HUES64 (cell line): ENCODE data around the gene ST6GALNAC2.

ENCODE experiments used
- H3K27ac ChIP-seq: 2 replicates; pipeline ENCODE4 v1.7.0; 2013; ENCODE audit warnings: low read depth, low read length, inconsistent platforms
- H3K27me3 ChIP-seq: 2 replicates; pipeline ENCODE4 v1.6.1; 2013; ENCODE audit warnings: mild to moderate bottlenecking, low read length; ENCODE audit not compliant: insufficient read depth
- H3K36me3 ChIP-seq: 2 replicates; pipeline ENCODE4 v1.6.1; 2013; ENCODE audit warnings: mild to moderate bottlenecking, low read length; ENCODE audit not compliant: insufficient read depth
- H3K4me1 ChIP-seq: 2 replicates; pipeline ENCODE4 v1.6.1; 2013; ENCODE audit warnings: mild to moderate bottlenecking, low read length, moderate library complexity; ENCODE audit not compliant: insufficient read depth
- H3K4me3 ChIP-seq: 2 replicates; pipeline ENCODE4 v1.5.1; 2013; ENCODE audit warnings: mild to moderate bottlenecking, low read length, moderate library complexity
- H3K9ac ChIP-seq: 2 replicates; pipeline ENCODE4 v1.6.1; 2013; ENCODE audit warnings: mild to moderate bottlenecking, low read depth, low read length
- H3K9me3 ChIP-seq: 2 replicates; pipeline ENCODE4 v1.6.1; 2013; ENCODE audit warnings: low read depth, low read length; ENCODE audit not compliant: insufficient read depth
- WGBS: fragments of 150-250, 120-280 bp; methylation state at CpG from one replicate; pipeline ENCODE4 v1.1.7; 2013; ENCODE audit warnings: missing lambda C conversion rate; 5-methylcytosine and 5-hydroxymethylcytosine counted together

Gene ST6GALNAC2

GRCh38 chr17:76597156-76598003, 11.7 kb upstream of the ST6GALNAC2 start:
- Histone ChIP-seq H3K4me3 (no peak overlapping the region), H3K9me3 (no peaks in the 10 kb centered on the region), H3K27ac (no peak overlapping the region), H3K36me3 (no peaks in the 10 kb centered on the region), H3K4me1 (peaks cover 12% of the 10 kb centered on the region; the same call in 1 of the 2 replicates), H3K9ac (no peak overlapping the region), H3K27me3 (no peaks in the 10 kb centered on the region)
- 92% methylated on average over 12 of the region's 12 CpGs for WGBS

GRCh38 chr17:76594690-76595089, 9.0 kb upstream of the ST6GALNAC2 start:
- 97% methylated on average over 2 of the region's 3 CpGs for WGBS
- H3K27me3 ChIP-seq: peaks cover under 1% of the 10 kb centered on the region; the same call in 1 of the 2 replicates
- H3K4me1 ChIP-seq: no peaks in the 10 kb centered on the region
- no peak overlapping the region for H3K27ac ChIP-seq
- no peak overlapping the region for H3K4me3 ChIP-seq
- no peaks in the 10 kb centered on the region for H3K36me3 ChIP-seq
- no peak overlapping the region for H3K9ac ChIP-seq
- H3K9me3 ChIP-seq: no peaks in the 10 kb centered on the region

- Histone ChIP-seq H3K4me1 (no peaks in the 10 kb centered on the region), H3K9me3 (no peaks in the 10 kb centered on the region), H3K36me3 (no peaks in the 10 kb centered on the region), H3K4me3 (no peak overlapping the region), H3K27me3 (peaks cover 6% of the 10 kb centered on the region), H3K9ac (no peak overlapping the region), H3K27ac (no peak overlapping the region)
- WGBS: 79% methylated on average over 4 of the region's 4 CpGs
Measured at GRCh38 chr17:76593959-76594358, 8.3 kb upstream of the ST6GALNAC2 start.

- Histone ChIP-seq H3K36me3 (no peaks in the 10 kb centered on the region), H3K4me3 (no peak overlapping the region), H3K27me3 (peaks cover 11% of the 10 kb centered on the region), H3K9me3 (no peaks in the 10 kb centered on the region), H3K27ac (no peak overlapping the region), H3K9ac (no peak overlapping the region), H3K4me1 (no peaks in the 10 kb centered on the region)
- 87% methylated on average over 8 of the region's 8 CpGs for WGBS
Measured at GRCh38 chr17:76593384-76593826, 7.7 kb upstream of the ST6GALNAC2 start.

GRCh38 chr17:76588182-76588581, 2.5 kb upstream of the ST6GALNAC2 start:
- peaks cover 5% of the 10 kb centered on the region; the same call in 1 of the 2 replicates for H3K4me1 ChIP-seq
- H3K27me3 ChIP-seq: peaks cover 63% of the 10 kb centered on the region
- H3K4me3 ChIP-seq: no peak overlapping the region
- no peaks in the 10 kb centered on the region for H3K9me3 ChIP-seq
- no peaks in the 10 kb centered on the region for H3K36me3 ChIP-seq
- no peak overlapping the region for H3K27ac ChIP-seq
- H3K9ac ChIP-seq: no peak overlapping the region

- WGBS: 32% methylated on average over 17 of the region's 17 CpGs
- no peak overlapping the region for H3K4me3 ChIP-seq
- peaks cover 69% of the 10 kb centered on the region for H3K27me3 ChIP-seq
- H3K9ac ChIP-seq: no peak overlapping the region
- no peaks in the 10 kb centered on the region for H3K36me3 ChIP-seq
- H3K4me1 ChIP-seq: peaks cover 5% of the 10 kb centered on the region; the same call in 1 of the 2 replicates
- no peaks in the 10 kb centered on the region for H3K9me3 ChIP-seq
- H3K27ac ChIP-seq: no peak overlapping the region
Measured at GRCh38 chr17:76586741-76587487, 1.3 kb upstream of the ST6GALNAC2 start.

- no peak overlapping the region for H3K27ac ChIP-seq
- H3K4me3 ChIP-seq: peak overlapping the region; percentile 61
- WGBS: under 1% methylated on average over 62 of the region's 62 CpGs
- H3K27me3 ChIP-seq: peaks cover 76% of the 10 kb centered on the region
- H3K36me3 ChIP-seq: no peaks in the 10 kb centered on the region
- H3K4me1 ChIP-seq: peaks cover 11% of the 10 kb centered on the region; the same call in 1 of the 2 replicates
- H3K9ac ChIP-seq: peak overlapping the region; percentile 57
- H3K9me3 ChIP-seq: no peaks in the 10 kb centered on the region
Measured at GRCh38 chr17:76585033-76585648, 519 bp downstream of the ST6GALNAC2 start.

GRCh38 chr17:76584427-76585032, 1.1 kb downstream of the ST6GALNAC2 start:
- Histone ChIP-seq H3K27me3 (peaks cover 73% of the 10 kb centered on the region), H3K4me3 (peak overlapping the region; percentile 61), H3K9ac (peak overlapping the region; percentile 57), H3K27ac (no peak overlapping the region), H3K4me1 (peaks cover 11% of the 10 kb centered on the region; the same call in 1 of the 2 replicates), H3K9me3 (no peaks in the 10 kb centered on the region), H3K36me3 (no peaks in the 10 kb centered on the region)
- WGBS: 8% methylated on average over 17 of the region's 17 CpGs

- Histone ChIP-seq H3K27me3 (peaks cover 57% of the 10 kb centered on the region), H3K9me3 (no peaks in the 10 kb centered on the region), H3K4me3 (no peak overlapping the region), H3K9ac (no peak overlapping the region), H3K4me1 (peaks cover 11% of the 10 kb centered on the region; the same call in 1 of the 2 replicates), H3K36me3 (no peaks in the 10 kb centered on the region), H3K27ac (no peak overlapping the region)
- 78% methylated on average over 3 of the region's 3 CpGs for WGBS
Measured at GRCh38 chr17:76582660-76583059, 3.0 kb downstream of the ST6GALNAC2 start.

- Histone ChIP-seq H3K36me3 (no peaks in the 10 kb centered on the region), H3K4me1 (0 out of 2 replicates have a peak, but pooled peaks cover 5% of the 10 kb centered on the region), H3K27me3 (peaks cover 46% of the 10 kb centered on the region), H3K9ac (no peak overlapping the region), H3K27ac (no peak overlapping the region), H3K4me3 (no peak overlapping the region), H3K9me3 (no peaks in the 10 kb centered on the region)
- whole genome bisulfite sequencing: 89% methylated on average over 4 of the region's 5 CpGs
Measured at GRCh38 chr17:76581515-76581914, 4.1 kb downstream of the ST6GALNAC2 start.
